GM19463 (cell line): ENCODE results near the gene SLC23A2.

Experiments used
- ATAC-seq: cut with Tn5 transposase; IDR thresholded peaks from one replicate; pipeline ENCODE4 v1.9.1; 2021; ENCODE audit warnings: mild to moderate bottlenecking, moderate library complexity; ENCODE audit not compliant: unreplicated experiment

SLC23A2 gene

DNA sequence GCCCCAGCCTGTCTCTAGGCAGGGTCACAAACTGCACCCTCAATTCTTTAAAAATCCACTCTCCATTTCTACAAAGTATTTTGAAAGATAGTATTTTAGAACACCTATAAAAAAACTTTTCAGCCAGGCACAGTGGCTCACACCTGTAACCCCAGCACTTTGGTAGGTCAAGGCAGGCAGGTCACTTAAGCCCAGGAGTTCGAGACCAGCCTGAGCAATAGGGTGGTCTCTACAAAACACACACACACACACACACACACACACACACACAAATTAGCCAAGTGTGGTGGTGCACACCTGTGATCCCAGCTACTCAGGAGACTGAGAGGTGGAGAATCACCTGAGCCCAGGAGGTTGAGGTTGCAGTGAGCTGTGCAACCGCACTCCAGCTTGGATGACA, 30.2 kb downstream of the SLC23A2 start:
- no peak for ATAC-seq

DNA sequence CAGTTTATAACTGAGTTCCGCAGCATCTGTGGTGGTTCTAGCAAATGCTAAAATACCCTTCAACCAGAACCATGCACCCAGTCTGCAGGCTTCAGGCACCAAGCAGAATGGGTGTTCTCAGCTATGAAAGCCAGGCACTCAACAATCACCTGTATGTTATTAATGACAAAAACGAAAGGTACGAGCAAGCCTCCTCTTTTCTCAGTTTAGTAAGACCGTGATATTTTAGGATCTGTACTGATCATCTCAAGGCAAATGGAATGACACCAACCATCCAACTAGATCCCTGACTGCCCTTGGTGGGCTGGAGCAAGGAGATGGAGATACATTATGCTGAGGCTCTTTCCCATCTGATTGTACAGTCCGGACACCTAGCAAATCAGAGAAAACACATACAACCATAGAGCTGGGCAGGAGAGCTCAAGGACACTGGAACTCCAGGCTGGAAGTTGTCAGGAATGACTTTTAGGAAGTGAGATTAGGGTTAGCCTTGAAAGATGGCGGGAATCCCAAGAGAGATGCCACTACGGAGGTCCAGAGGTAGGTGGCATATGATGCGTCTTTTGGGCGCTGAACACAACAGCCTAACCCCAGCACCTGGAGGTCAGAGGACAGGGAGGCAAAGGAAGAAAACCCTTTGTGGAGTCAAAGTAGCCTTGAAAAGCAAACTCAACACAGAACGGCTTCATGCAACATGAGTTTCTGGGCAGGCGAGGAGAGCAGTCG, 33.4 kb downstream of the SLC23A2 start:
- ATAC-seq = no peak

DNA sequence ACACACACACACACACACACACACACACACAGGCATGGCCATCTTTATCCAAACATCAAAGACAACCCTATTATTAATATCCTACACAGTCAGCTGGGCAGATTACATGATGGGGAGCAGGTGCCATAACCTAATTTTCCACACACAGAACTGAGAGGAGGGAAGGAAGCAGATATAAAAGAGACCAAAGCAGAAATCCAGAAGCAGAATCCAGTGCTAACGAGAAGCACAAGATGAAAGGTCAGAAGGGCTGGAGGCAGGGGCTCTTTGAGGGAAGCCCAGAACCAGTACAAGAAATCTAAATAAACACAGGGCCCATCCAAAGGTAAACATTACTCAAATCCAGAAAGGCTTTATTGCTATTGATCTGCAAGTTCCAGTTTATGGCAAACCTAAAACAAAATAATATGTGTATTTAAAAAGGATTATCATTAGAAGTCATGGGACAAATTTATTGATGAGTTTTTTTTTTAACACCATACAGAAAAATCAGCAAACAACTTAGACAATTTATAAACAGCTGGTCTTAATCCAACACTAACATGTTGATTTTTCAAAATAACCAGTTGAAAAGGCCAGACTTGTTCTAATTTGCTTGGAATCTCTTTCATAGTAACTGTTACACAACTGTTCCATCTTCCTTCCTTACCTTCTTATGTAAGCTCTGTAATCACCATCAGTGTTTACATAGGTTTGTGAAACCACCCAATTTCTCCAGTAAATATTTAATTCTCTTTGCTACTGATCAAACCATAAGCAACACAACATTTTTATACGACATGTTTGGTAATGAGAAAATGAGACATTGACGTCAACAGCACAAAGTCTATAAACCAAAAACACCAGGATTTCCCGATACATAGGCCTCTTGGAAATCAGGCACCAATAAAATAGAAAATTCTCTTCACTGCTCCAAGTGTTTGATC, 34.2 kb downstream of the SLC23A2 start:
- no peak for ATAC-seq

DNA sequence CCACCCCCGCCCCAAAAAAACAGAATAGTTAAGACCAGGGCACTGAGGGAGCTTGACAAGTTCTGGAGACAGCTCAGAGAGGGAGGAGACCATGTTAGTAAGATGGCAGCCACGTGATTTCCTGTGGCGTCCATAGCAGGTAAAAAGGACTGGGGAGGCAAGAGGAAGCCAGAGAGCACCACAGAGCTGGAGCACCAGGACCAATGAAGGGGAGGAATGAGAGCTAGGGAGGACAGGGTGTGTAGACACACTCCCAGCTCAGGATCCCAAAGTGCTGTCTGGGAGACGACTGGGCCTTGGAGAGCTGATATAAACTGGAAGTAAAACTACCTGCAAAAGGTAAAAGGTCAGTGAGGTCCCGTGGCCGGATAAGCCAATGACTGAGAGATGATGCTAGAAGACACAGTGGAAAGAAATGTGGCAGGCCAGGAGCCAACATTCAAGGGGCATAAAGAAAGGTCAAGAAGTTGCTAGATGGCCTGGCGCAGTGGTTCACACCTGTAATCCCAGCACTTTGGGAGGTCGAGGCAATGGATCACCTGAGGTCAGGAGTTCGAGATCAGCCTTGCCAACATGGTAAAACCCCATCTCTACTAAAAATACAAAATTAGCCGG, 39.0 kb downstream of the SLC23A2 start:
- no peak for ATAC-seq

DNA sequence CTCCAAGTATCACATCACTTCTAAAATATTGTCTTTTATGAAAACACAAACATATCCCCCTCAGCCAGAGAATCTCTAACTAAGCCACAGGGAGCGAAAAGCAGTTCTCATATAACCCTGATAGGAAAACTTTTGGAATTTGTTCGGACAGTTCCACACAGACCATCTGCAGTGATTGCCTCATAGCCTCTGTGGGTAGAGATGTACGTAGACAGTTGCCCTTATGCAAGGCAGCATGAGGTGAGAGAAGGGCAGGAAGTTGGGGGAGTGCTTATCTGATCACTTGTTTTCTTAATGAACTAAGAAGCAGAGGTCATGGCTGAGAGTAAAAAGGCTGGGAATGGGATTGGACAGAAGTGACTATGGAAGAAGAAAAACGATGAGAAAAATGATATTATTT, 39.6 kb downstream of the SLC23A2 start:
- no peak for ATAC-seq

DNA sequence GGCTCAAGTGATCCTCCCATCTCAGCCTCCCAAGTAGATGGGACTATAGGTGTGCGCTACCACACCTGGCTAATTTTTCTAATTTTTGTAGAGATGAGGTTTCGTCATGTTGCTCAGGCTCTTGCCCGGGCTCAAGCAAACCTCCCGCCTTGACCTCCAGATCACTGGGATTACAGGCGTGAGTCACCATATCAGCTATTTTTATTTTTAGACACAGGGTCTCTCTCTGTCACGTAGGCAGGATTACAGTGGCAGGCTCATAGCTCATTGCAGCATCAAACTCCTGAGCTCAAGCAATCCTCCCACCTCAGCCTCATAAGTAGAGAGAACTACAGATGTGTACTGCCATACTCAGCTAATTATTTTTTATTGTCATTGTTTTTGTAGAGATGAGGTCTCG, 41.7 kb downstream of the SLC23A2 start:
- no peak for ATAC-seq

DNA sequence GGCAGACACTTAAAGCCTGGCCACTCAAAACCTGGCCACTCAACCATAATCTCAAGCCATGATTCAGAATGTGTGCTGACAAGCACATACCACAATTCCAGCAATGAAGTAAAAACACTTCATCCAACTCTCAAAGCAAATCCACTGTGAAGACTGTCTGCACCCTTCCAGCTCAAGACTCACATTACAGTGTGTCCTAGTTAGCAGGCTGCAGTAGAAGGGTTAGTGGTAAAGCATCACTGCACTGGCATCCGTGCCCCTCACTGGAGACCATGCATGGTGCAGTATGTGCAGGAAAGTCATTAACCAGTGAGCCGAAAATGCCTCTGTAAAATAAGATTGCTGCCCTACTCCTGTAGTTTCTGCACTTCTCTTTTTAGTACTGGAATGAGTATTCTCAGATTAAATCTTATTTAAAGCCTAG, 43.4 kb downstream of the SLC23A2 start:
- no peak for ATAC-seq

DNA sequence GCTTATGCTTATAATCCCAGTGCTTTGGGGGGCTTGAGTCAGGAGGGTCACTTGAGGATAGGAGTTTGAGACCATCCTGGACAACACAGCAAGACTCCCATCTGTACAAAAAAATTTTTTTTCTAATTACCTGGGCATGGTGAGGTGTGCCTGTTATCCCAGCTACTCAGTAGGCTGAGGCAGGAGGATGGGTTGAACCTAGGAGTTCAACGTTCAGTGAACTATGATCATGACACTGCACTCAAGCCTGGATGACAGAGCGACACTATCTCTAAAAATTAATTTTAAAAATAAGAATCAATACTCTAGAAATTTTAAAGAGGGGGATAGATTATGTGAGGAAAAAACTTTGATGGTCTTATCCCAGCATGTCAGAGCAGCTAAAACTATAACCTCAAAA, 44.1 kb downstream of the SLC23A2 start:
- no peak for ATAC-seq

DNA sequence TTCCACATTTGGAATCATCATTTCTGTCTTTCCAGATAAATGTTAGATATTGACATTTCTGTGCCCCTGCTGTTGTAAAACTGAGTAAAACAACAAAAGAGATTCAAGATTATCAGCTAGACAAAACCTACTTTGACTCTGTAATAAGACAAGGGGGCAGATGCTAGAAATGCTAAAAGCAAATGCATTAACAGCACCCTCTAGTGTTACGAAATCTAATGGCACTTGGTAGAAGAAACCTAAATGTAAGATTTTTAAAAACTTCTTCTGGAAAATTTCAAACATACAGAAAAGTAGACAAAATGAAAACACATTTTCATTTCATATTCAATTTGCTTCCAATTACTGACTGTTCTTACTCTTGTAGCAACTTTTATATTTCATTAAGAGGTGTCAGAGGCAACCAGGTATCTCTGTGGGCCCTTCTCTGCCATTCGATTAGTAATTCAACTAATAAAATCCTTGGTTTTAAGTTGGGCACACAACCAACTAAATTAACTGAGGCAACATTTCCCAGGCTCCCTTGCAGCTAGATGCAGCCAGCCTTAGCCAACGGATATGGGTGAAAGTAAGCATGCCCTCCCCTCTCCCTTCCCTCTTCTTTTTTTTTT, 45.0 kb downstream of the SLC23A2 start:
- ATAC-seq = no peak

DNA sequence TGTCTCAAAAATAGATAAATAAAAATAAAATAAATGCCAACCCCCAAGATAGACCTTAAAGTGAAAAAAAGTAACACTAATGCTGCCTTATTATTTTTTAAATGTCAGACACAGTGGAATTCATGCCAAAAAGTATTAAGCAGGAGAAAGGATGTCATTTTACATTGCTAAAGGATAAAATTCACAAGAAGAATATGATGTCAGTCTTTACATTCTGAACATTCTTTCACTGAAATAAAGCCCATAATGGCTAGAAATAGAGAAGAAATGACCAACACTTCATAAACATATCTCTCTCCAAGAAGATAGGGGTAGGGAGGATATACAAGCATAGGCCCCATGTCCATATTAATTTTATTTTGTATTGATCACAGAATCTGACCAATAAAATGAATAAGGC, 47.4 kb downstream of the SLC23A2 start:
- ATAC-seq = no peak

DNA sequence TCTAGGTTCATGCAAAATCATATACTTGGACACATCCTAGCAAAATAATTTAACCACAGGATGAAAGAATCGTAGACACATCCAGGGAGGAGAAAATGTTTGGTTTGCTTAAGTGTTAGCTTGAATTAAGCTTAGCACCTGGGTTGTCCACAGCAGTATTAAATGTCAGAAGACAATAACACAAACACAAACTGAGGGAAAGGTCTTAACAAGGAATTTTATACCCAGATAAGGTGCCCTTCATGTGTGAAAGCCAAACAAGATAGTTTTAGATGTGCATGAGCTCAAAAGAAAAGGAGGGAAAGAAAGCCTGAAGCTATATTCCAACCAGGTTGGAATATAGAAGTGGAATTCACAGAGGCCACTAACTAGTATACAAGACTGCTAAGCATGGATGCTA, 49.1 kb downstream of the SLC23A2 start:
- no peak for ATAC-seq

DNA sequence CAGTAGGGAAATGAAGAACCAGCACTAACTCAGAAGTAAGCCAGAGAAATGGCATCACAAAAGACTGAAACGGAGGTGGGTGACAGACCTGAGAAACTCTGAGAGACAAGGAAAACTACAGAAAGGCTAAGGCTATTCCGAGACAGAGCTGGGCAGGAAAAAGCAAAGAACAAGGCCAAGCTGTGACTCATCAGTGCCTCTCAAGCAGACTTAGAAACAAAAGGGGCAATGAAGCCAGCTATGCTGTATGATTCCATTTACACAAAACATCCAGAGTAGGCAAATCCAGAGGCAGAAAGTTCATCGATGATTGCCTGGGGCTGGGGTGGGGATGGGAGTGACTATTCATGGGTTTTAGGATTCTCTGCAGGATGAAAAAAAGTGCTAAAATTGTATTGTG, 50.0 kb downstream of the SLC23A2 start:
- no peak for ATAC-seq

DNA sequence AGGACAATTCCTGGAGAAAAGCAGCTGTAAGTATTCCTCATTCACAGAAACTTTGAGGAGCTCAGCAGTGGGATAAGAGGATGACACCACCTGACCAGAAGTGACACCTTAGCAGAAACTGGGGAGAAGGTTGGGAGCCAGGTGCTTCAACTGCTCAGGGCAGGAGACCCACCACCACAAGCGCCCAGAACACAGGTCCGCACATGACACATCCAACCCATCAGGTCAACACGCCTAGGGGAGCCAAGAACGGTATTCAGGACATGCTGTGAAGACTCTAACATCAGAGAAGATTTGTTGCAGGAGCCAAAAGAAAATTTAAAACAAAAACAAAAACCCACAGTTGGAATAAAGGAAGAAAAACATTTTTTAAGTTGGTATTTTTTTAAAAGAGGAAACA, 50.5 kb downstream of the SLC23A2 start:
- ATAC-seq = no peak

DNA sequence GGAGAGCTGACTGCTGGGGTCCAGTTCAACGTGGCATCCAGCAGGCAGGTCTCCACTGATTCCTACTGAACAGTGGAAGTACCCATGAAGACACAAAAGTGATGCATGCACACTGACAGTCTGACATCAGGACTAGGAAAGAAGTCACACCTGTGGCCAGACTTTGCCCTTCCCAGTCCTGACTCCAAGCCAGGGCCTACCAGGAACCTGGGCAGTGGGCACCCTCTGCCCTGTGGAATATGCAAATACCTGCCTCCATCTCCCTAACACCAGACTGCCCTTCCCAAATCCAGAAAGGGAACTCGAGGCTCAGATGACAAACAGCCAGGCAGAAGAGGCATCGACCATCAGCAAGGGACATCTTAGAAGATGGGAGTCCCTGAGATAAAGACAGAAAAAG, 50.9 kb downstream of the SLC23A2 start:
- ATAC-seq = no peak

DNA sequence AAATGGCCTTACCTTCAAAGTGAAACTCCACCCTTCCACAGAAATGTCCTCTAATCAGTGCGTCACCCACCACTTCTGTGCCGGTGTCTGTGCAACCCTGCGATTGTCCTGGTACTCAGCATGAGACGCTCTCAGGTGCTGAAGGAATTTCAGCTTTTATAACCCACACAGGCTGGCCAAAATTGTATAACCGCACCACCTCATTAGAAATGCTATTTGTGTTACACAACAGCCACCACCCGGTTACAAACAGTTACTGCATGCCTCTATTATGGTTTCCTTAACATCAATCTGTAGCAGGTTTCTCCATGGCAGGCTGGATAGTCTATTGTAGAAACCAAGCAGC, 51.5 kb downstream of the SLC23A2 start:
- ATAC-seq = peak; percentile 52

DNA sequence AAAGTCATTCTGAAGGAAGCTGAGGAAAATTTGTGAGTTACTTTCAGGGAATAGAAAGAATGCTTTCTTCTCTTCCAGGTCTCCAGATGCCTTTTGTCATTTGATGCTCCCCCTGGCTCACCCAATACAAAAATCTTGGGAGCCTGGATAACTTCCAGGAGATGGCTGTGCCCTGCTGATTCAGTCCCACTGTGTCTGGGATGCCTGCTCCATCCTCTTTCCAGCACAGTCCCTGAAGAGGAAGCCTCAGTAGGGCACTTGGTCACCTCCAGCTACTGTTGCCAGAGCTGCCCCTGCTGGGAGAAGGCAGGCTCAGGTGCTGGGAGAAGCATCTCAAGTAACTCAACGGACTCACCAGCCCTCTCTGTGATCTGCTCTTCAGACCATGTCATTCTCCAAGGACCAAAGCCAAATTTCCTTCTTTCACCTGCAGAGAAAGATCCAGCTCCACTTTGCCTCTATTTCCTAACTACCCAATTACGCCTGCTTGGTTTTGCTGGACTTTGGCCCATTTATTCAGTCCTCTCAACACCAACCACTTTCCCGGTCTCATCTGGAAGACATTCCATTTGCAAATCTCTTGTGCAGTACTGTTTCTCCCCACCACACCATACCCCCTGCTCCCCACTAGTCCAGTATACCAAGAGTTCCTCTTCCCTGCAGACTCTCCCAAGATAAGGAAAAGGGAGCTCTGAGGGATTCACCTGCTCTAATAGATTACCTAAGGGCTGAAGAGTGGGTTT, 53.3 kb downstream of the SLC23A2 start:
- no peak for ATAC-seq

DNA sequence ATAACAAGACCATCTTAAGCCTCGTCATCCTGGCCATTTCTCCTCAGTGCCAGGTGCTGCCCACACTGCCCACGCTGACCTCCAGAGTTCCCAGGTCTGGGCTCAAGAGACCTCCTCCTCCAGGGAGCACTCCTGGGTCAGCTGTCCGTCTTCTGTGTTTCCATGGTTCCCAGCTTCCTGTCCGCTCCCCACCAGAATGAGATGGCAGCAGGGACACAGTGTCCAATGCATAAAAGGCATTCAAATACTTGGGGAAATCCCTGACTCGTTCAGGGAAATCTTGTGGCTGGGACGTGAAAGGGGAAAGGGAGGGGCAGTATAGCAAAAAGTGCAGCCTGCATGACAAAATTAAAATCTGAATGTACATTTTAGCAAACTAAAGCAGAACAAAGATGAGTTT, 54.3 kb downstream of the SLC23A2 start:
- ATAC-seq = no peak

DNA sequence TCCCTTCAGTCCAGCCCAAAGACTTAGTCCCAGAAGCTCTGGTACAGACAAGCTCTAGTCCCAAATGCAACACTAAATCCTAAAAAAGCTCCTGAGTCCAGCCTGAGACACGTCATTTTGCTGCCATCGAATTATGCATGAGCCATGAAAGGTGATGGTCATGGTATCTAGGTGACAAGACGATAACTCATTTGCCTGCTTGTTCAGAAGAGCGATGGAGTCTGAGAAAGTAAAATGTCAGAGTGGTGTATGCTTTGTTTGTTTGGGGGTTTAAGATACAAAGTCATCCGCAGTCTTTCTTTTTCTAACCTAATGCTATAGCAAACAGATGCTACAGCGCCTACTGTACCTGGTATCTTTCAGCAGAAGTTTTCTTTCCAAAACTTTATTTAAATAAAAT, 54.7 kb downstream of the SLC23A2 start:
- no peak for ATAC-seq

DNA sequence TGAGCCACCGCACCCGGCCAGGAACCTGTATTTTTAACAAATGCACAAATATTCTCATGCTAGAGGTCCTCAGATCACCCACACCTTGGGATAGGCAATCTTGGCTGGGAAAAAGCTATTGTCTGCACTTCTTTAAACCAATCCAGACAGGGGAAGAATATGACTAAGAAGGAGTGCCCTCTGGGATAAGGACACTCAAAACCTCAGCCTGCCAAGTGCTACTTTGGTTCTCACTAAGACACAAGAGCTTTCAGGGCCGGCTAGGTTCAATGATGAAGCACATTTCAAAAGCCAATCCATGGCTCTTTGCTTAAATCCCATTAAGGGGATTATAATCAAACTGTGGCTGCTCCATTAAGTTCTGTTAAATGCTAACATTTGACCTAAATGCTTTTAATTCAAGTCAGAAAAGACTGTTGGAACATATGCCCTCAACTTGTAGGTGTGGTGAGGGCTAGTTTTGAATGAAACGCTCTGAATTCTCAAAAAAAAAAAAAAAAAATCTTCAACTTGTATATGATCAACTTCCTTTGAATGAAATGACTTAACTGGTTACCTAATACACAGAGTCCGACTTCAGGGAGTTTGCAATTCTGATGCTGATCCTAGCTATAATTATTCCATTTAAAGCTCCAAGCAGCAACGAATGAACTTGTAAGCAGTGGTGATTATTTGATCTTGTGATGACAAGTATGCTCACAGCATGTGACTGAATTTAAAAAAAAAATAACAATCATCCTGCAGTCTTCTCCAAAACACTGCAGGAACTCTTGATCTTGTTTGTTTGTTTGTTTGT, 56.6 kb downstream of the SLC23A2 start:
- ATAC-seq = no peak

DNA sequence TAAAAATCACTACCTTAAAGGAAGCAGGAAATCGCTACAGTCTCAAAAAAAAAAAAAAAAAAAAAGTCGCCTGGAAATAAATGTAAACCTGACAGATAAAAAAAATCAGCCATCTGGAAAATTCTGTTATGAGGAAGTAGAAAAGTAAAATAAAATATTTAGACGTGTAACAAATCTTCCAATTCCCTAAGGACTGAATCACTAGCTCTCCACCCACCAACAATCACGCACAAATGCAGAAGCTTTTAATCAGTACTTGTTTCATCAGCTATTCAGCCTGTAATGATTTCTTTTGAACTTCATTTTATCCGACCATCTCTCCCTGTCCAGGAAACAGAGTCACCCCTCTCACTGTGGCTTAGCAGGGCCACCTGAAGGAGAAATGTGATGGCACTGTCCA, 59.0 kb downstream of the SLC23A2 start:
- ATAC-seq = no peak
